HepG2 (cell line): ENCODE measurements around the gene CACNA2D3. TPM values are rescaled to one million over a fixed set of nuclear protein-coding genes. Genes with fewer than 3 reads are reported as not detected.

Experiments
- ATAC-seq: fragments of 200-7000 bp; cut with Tn5 transposase; 3 replicates; pipeline ENCODE4 v1.9.1; 2020; ENCODE audit warnings: mild to moderate bottlenecking, moderate library complexity
- BruUV-seq: library from RNA; stranded (reverse); fragments of 400-500 nt; replicated peaks from 2 replicates; lab custom pipeline; 2021; lab: Mats Ljungman, UMichigan
- CTCF ChIA-PET: fragments of 300-600 bp; formaldehyde crosslinking; extraction: SDS; loops from one replicate; lab custom pipeline; 2021; ENCODE audit warnings: low total read pairs, inconsistent platforms, low intra/inter-chr PET ratio; lab: Yijun Ruan, JAX
- POLR2A ChIA-PET: fragments of 350-600 bp; sonication (Branson Sonifier 250); formaldehyde crosslinking; loops from one replicate; lab custom pipeline; 2020; ENCODE audit warnings: antibody characterized with exemption, inconsistent platforms; lab: Yijun Ruan, JAX
- DNase-seq: peaks from one replicate; pipeline ENCODE4 v3.0.0-alpha.2; 2015; ENCODE audit warnings: low spot score
- FAIRE-seq: peaks from 3 replicates; lab custom pipeline; 2011; peaks lifted over from hg19 to GRCh38; lab: Jason Lieb, UNC
- H2AFZ ChIP-seq: one replicate; pipeline ENCODE4 v1.6.1; 2011; ENCODE audit warnings: low read length, inconsistent platforms
- H3K27ac ChIP-seq: fragments of 300-600 bp; 3 replicates; pipeline ENCODE4 v1.8.0; 2011; ENCODE audit warnings: mixed run types, mild to moderate bottlenecking, mixed read lengths, low read length, inconsistent platforms; ENCODE audit not compliant: insufficient read depth; ENCODE audit errors: extremely low read length
- H3K27me3 ChIP-seq, 2 experiments: fragments of 200-600 bp in 1 of 2; 2 replicates in 1 of 2; 3 replicates in 1 of 2; pipeline versions ENCODE4 v1.6.0 to v1.8.0; 2011; ENCODE audit warnings: low read length in 2 of 2, mild to moderate bottlenecking in 2 of 2, moderate library complexity in 2 of 2, inconsistent platforms in 1 of 2; ENCODE audit not compliant: insufficient read depth in 2 of 2, control insufficient read depth in 1 of 2
- H3K36me3 ChIP-seq, 2 experiments: fragments of 200-600 bp in 1 of 2; replicated peaks in 1 of 2; 2 replicates in 1 of 2; 3 replicates in 1 of 2; pipeline versions ENCODE4 v1.5.1 to v1.8.0; 2011; ENCODE audit warnings: low read length in 2 of 2, inconsistent platforms in 1 of 2; ENCODE audit not compliant: insufficient read depth in 2 of 2, control insufficient read depth in 1 of 2
- H3K4me1 ChIP-seq: 2 replicates; pipeline ENCODE4 v1.5.1; 2012; ENCODE audit warnings: low read length, inconsistent platforms; ENCODE audit not compliant: insufficient read depth
- H3K4me2 ChIP-seq: 2 replicates; pipeline ENCODE4 v1.6.0; 2011; ENCODE audit warnings: low read depth, low read length, inconsistent platforms
- H3K4me3 ChIP-seq, 3 experiments: fragments of 200-600 bp in 1 of 3; sonication (generic), shearing (Covaris generic) in 1 of 3; replicated peaks in 1 of 3; 2 replicates each; pipeline ENCODE4 v1.5.1; 2011 to 2016; ENCODE audit warnings: low read length in 3 of 3, inconsistent platforms in 2 of 3, low read depth in 2 of 3, mild to moderate bottlenecking in 2 of 3, control low read depth in 1 of 3, mixed read lengths in 1 of 3; ENCODE audit not compliant: insufficient read depth in 1 of 3
- H3K79me2 ChIP-seq: one replicate; pipeline ENCODE4 v1.6.1; 2011; ENCODE audit warnings: low read length, inconsistent platforms; ENCODE audit not compliant: insufficient read depth
- H3K9ac ChIP-seq: 2 replicates; pipeline ENCODE4 v1.6.0; 2011; ENCODE audit warnings: mild to moderate bottlenecking, low read depth, low read length, inconsistent platforms; ENCODE audit not compliant: insufficient read depth
- H3K9me3 ChIP-seq: 2 replicates; pipeline ENCODE4 v1.5.1; 2012; ENCODE audit warnings: mild to moderate bottlenecking, low read length
- H4K20me1 ChIP-seq: 2 replicates; pipeline ENCODE4 v1.6.0; 2011; ENCODE audit warnings: inconsistent platforms, mild to moderate bottlenecking, low read length, moderate library complexity; ENCODE audit not compliant: insufficient read depth
- BRCA1 ChIP-seq: sonication (generic); formaldehyde crosslinking; IDR thresholded peaks from 2 replicates; pipeline ENCODE4 v1.4.0; 2020; ENCODE audit warnings: missing genetic modification reagents
- CBX1 ChIP-seq: IDR thresholded peaks from one replicate; pipeline ENCODE4 v1.6.1; 2016; ENCODE audit warnings: antibody characterized with exemption, low read depth
- CCAR2 ChIP-seq: fragments of 200-400 bp; formaldehyde crosslinking; optimal IDR thresholded peaks from 2 replicates; pipeline ENCODE3; 2018; ENCODE audit warnings: low read depth, mild to moderate bottlenecking, low read length, moderate library complexity
- DR1 ChIP-seq: sonication (generic); formaldehyde crosslinking; IDR thresholded peaks from 2 replicates; pipeline ENCODE4 v1.8.0; 2021; ENCODE audit warnings: mild to moderate bottlenecking, missing genetic modification reagents, inconsistent platforms
- EED ChIP-seq: sonication (generic); formaldehyde crosslinking; IDR thresholded peaks from 2 replicates; pipeline ENCODE4 v1.5.0; 2020; ENCODE audit warnings: mild to moderate bottlenecking, missing genetic modification reagents
- EP300 ChIP-seq, 3 experiments: sonication (generic) in 1 of 3; formaldehyde crosslinking in 1 of 3; IDR thresholded peaks; 2 replicates each; pipeline versions ENCODE4 v1.5.1 to v1.6.1; 2011 to 2020; ENCODE audit warnings: low read depth in 2 of 3, low read length in 2 of 3, borderline replicate concordance in 1 of 3, improper control_type of control experiment in 1 of 3, mild to moderate bottlenecking in 1 of 3, missing genetic modification reagents in 1 of 3, moderate library complexity in 1 of 3
- GABPB1 ChIP-seq: IDR thresholded peaks from 2 replicates; pipeline ENCODE4 v1.6.1; 2016; ENCODE audit warnings: mild to moderate bottlenecking, missing genetic modification reagents, moderate library complexity, missing compliant biosample characterization
- GLI4 ChIP-seq: sonication (generic); formaldehyde crosslinking; IDR thresholded peaks from 2 replicates; pipeline ENCODE4 v1.5.1; 2020; ENCODE audit warnings: missing genetic modification reagents, mild to moderate bottlenecking, moderate library complexity, borderline replicate concordance
- NKX3-1 ChIP-seq: sonication (generic); formaldehyde crosslinking; IDR thresholded peaks from 2 replicates; pipeline ENCODE4 v1.5.0; 2020; ENCODE audit warnings: missing genetic modification reagents
- PHF5A ChIP-seq: IDR thresholded peaks from one replicate; pipeline ENCODE4 v1.6.1; 2018; ENCODE audit warnings: low read depth, missing genetic modification reagents; ENCODE audit not compliant: unreplicated experiment
- WIZ ChIP-seq: sonication (generic); formaldehyde crosslinking; IDR thresholded peaks from 2 replicates; pipeline ENCODE4 v1.5.1; 2020; ENCODE audit warnings: mild to moderate bottlenecking, missing genetic modification reagents
- ZNF24 ChIP-seq: fragments of 450-650 bp; IDR thresholded peaks from 2 replicates; pipeline ENCODE4 v1.6.1; 2017; ENCODE audit warnings: antibody characterized with exemption, mild to moderate bottlenecking
- ZNF451 ChIP-seq: sonication (generic); formaldehyde crosslinking; IDR thresholded peaks from 2 replicates; pipeline ENCODE4 v1.5.0; 2020; ENCODE audit warnings: mild to moderate bottlenecking, missing genetic modification reagents
- ZNF512B ChIP-seq: sonication (generic); formaldehyde crosslinking; IDR thresholded peaks from 2 replicates; pipeline ENCODE4 v1.5.1; 2020; ENCODE audit warnings: missing genetic modification reagents, mild to moderate bottlenecking, borderline replicate concordance
- ZNF547 ChIP-seq: sonication (generic); formaldehyde crosslinking; IDR thresholded peaks from 2 replicates; pipeline ENCODE4 v1.5.1; 2020; ENCODE audit warnings: mild to moderate bottlenecking, missing genetic modification reagents
- ZNF605 ChIP-seq: sonication (generic); formaldehyde crosslinking; IDR thresholded peaks from 2 replicates; pipeline ENCODE4 v1.8.0; 2022; ENCODE audit warnings: mild to moderate bottlenecking, missing genetic modification reagents
- ZNF75D ChIP-seq: sonication (generic); formaldehyde crosslinking; IDR thresholded peaks from 2 replicates; pipeline ENCODE4 v1.8.1; 2023; ENCODE audit warnings: missing genetic modification reagents, mild to moderate bottlenecking, borderline replicate concordance
- WGBS: methylation state at CpG from one replicate; pipeline ENCODE4 v1.1.6; 2017; ENCODE audit warnings: low lambda C conversion rate; 5-methylcytosine and 5-hydroxymethylcytosine counted together
- in situ Hi-C: cut with HindIII; loops from 2 replicates; pipeline ENCODE4 v1.10.0; 2017; ENCODE audit warnings: low pct_unique_long_range_greater_than_20kb; ENCODE audit not compliant: extremely low pct_ligation_motif_present
- intact Hi-C: fragments of 100-400 bp; cut with micrococcal nuclease; formaldehyde crosslinking; loops from one replicate; pipeline ENCODE4 v1.10.0; 2022; ENCODE audit not compliant: unreplicated experiment
- polyA plus RNA-seq, 8 experiments: library from polyadenylated mRNA; depleted of rRNA in 3 of 8; stranded (reverse) in 7 of 8; unstranded in 1 of 8; fragments of >200 nt; fragmentation: Illumina TruSeq in 4 of 8; extraction: Trizol in 4 of 8; gene quantifications; 2 replicates each; pipeline versions ENCODE4 v1.2.1 to v1.2.3, GENCODE V29; 2011 to 2016; ENCODE audit warnings: low read depth in 4 of 8, missing spikeins in 1 of 8, mixed read lengths in 1 of 8; ENCODE audit not compliant: insufficient read depth in 1 of 8
- total RNA-seq, 5 experiments: library from RNA; depleted of rRNA; stranded (reverse); fragments of >200 nt; fragmentation: Illumina TruSeq; extraction: Trizol; gene quantifications; 2 replicates each; pipeline ENCODE4 v1.2.3, GENCODE V29; 2016; ENCODE audit warnings: low read depth in 1 of 5

CACNA2D3 gene
- total and polyA plus RNA-seq, 2 of the 13 experiments (the other 11 are each of a cell fraction or from before 2014, with no cell fraction given) = not detected

GRCh38 chr3:54632834-54633233 lies 510.5 kb downstream of the CACNA2D3 start:
- H3K4me2 ChIP-seq = no peak overlapping the region
- WGBS = 21% methylated on average over 6 of the region's 6 CpGs
- H3K79me2 ChIP-seq = no peaks in the 10 kb centered on the region
- no peaks in the 10 kb centered on the region for H3K9me3 ChIP-seq
- H3K27ac ChIP-seq = no peak overlapping the region
- ATAC-seq = no peak
- H3K36me3 ChIP-seq = no peaks in the 10 kb centered on the region
- H3K4me3 ChIP-seq = no peak overlapping the region
- BruUV-seq = no TSS peak
- DNase-seq = no peak
- ChIA-PET POLR2A (no interaction called here), CTCF (no interaction called here)
- no peaks in the 10 kb centered on the region for H3K4me1 ChIP-seq
- peaks cover 0 to 3% of the 10 kb centered on the region in 2 experiments; a peak in 2 of 5 replicates for H3K27me3 ChIP-seq
- H4K20me1 ChIP-seq = no peaks in the 10 kb centered on the region
- no peak for TF ChIP-seq BRCA1 (CRISPR knock-in tag)
- FAIRE-seq = no peak
- in situ Hi-C loops (no loop called here), intact Hi-C loops (no loop called here)
- no peak overlapping the region for H2AFZ ChIP-seq
- H3K9ac ChIP-seq = no peak overlapping the region

- Histone ChIP-seq H3K9ac (no peak overlapping the region), H3K9me3 (no peaks in the 10 kb centered on the region), H3K27me3 (peaks cover 0 to 3% of the 10 kb centered on the region in 2 experiments; a peak in 2 of 5 replicates), H2AFZ (no peak overlapping the region), H4K20me1 (no peaks in the 10 kb centered on the region), H3K4me2 (no peak overlapping the region), H3K79me2 (no peaks in the 10 kb centered on the region), H3K36me3 (no peaks in the 10 kb centered on the region), H3K4me1 (no peaks in the 10 kb centered on the region), H3K4me3 (no peak overlapping the region), H3K27ac (no peak overlapping the region)
- POLR2A ChIA-PET = no interaction called here
- BruUV-seq = no TSS peak
- in situ Hi-C loops (no loop called here), intact Hi-C loops (no loop called here)
- ATAC-seq = no peak
- CTCF ChIA-PET = no interaction called here
- no peak for DNase-seq
- WGBS = 2% methylated on average over 10 of the region's 10 CpGs
- FAIRE-seq = no peak
- TF ChIP-seq WIZ (CRISPR knock-in tag) (no peak), ZNF451 (CRISPR knock-in tag) (no peak), EED (no peak), ZNF75D (CRISPR knock-in tag) (no peak), ZNF24 (no peak), CBX1 (no peak), CCAR2 (no peak), GABPB1 (CRISPR knock-in tag) (no peak), GLI4 (CRISPR knock-in tag) (no peak), ZNF547 (CRISPR knock-in tag) (no peak), EP300 (IDR thresholded peaks at IDR 0.05; ENCODE audit: low read depth in 2 of 2, low read length in 2 of 2) (no peak), EP300 (CRISPR knock-in tag; IDR thresholded peaks at IDR 0.05; ENCODE audit: borderline replicate concordance) (no peak), NKX3-1 (CRISPR knock-in tag) (no peak), PHF5A (CRISPR knock-in tag) (no peak), DR1 (CRISPR knock-in tag) (no peak), ZNF512B (CRISPR knock-in tag) (no peak), ZNF605 (CRISPR knock-in tag) (no peak)
These were observed 511.2 kb downstream of the CACNA2D3 start for GRCh38 chr3:54633444-54634121.
